ENCODE data around the gene IGSF23.

GRCh38 chr19:44571830-44572580 lies 41.4 kb upstream of the IGSF23 start:
- TF ChIP-seq CTCF (IDR thresholded peaks at IDR 0.05) = no peak
- TF ChIP-seq POLR2AphosphoS5 (IDR thresholded peaks at IDR 0.05) = no peak

Data from upper lobe of left lung (tissue), 4 donors.